ENCODE data around the gene SMURF1. TPM values are rescaled to one million over a fixed set of nuclear protein-coding genes. Genes with fewer than 3 reads are reported as not detected.

Gene SMURF1
- total RNA-seq, 1 experiment from 2014 or later: 30.2 TPM

DNA sequence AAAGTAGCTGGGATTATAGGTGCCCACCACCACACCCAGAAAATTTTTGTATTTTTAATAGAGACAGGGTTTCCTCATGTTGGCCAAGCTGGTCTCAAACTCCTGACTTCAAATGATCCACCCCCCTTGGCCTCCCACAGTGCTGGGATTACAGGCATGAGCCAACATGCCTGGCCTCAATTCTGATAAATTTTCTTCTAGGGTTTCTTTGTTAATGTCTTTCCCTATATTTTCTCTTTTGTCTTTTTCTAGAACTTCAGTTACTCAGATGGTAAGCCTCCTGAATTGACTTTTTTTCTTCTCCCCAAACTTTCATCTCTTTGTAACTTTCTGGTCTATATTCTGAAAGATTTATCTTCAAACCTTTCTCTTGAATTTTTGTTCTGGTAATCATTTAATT is 12.7 kb upstream of the SMURF1 start:
- CTCF ChIA-PET: no interaction called here
- H3K79me2 ChIP-seq (ENCODE audit: low read length): no peaks in the 10 kb centered on the region
- H2AFZ ChIP-seq (ENCODE audit: low read length): no peak overlapping the region
- no peak overlapping the region for H3K4me2 ChIP-seq (ENCODE audit: low read length)
- intact Hi-C loops (cut with micrococcal nuclease): no loop called here
- no peaks in the 10 kb centered on the region for H3K9me2 ChIP-seq (replicated peaks; ENCODE audit: low read length)
- H3K4me1 ChIP-seq (ENCODE audit: insufficient read depth, low read length): peaks cover 5% of the 10 kb centered on the region; the same call in 1 of the 2 replicates
- H3K9ac ChIP-seq (ENCODE audit: low read length): no peak overlapping the region
- ATAC-seq: no peak
- H3K9me3 ChIP-seq (ENCODE audit: low read length): no peaks in the 10 kb centered on the region
- H3F3A ChIP-seq (ENCODE audit: low read length, unreplicated experiment): no peaks in the 10 kb centered on the region
- TF ChIP-seq EZH2 (IDR thresholded peaks at IDR 0.05; ENCODE audit: low read length, unreplicated experiment) (no peak), EZH2phosphoT487 (IDR thresholded peaks at IDR 0.05; ENCODE audit: borderline replicate concordance, low read length) (no peak)
- TF ChIP-seq, protein P1, sequence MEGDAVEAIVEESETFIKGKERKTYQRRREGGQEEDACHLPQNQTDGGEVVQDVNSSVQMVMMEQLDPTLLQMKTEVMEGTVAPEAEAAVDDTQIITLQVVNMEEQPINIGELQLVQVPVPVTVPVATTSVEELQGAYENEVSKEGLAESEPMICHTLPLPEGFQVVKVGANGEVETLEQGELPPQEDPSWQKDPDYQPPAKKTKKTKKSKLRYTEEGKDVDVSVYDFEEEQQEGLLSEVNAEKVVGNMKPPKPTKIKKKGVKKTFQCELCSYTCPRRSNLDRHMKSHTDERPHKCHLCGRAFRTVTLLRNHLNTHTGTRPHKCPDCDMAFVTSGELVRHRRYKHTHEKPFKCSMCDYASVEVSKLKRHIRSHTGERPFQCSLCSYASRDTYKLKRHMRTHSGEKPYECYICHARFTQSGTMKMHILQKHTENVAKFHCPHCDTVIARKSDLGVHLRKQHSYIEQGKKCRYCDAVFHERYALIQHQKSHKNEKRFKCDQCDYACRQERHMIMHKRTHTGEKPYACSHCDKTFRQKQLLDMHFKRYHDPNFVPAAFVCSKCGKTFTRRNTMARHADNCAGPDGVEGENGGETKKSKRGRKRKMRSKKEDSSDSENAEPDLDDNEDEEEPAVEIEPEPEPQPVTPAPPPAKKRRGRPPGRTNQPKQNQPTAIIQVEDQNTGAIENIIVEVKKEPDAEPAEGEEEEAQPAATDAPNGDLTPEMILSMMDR (conservative IDR thresholded peaks at IDR 0.05; ENCODE audit: low read depth, low read length): no peak
- no peak overlapping the region for H3K27ac ChIP-seq (ENCODE audit: low read length)
- no peak overlapping the region for H3K4me3 ChIP-seq (ENCODE audit: low read length)
- no peak for DNase-seq
- no peaks in the 10 kb centered on the region for H3K27me3 ChIP-seq (ENCODE audit: low read length)
- POLR2A ChIA-PET (ENCODE audit: unreplicated experiment): no interaction called here
- H3K36me3 ChIP-seq (ENCODE audit: low read depth, low read length): no peaks in the 10 kb centered on the region
- H4K20me1 ChIP-seq (ENCODE audit: low read length): no peaks in the 10 kb centered on the region
- no TSS peak for BruUV-seq (replicated peaks)

GRCh38 chr7:99155211-99155610 is 11.3 kb upstream of the SMURF1 start:
- Histone ChIP-seq H2AFZ (ENCODE audit: low read length) (no peak overlapping the region), H3K9me2 (replicated peaks; ENCODE audit: low read length) (no peaks in the 10 kb centered on the region)
- CTCF ChIA-PET: no interaction called here

DNA sequence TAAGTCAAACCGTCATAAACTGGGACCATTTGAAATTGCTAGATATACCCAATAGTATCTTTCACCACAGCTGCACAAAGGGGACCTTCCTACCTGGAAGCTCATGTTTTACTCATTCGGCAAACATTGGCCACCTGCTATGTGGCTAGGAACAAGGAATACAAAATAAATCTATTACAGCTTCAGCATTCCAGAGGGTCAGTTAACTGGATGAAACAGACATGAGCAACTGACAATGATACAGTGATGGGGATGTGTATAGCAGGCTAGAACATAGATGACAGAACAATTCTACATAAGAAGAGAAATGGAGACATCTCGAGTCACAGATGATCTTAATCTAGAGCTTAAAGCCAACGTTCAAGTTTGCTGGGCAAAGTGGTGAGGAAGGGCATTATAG is 3.1 kb upstream of the SMURF1 start:
- intact Hi-C loops (cut with micrococcal nuclease): loop anchor here (1.0 kb wide), 1 partner anchor 63 kb away; no protein-coding TSS in a partner anchor
- H3K4me2 ChIP-seq (ENCODE audit: low read length): peak overlapping the region; percentile 44
- CTCF ChIA-PET: no interaction called here

More at GRCh38 chr7:99155211-99155610, 11.3 kb upstream of the SMURF1 start:
- H3K4me3 ChIP-seq (ENCODE audit: low read length): no peak overlapping the region
- BruUV-seq (replicated peaks): no TSS peak
- intact Hi-C loops (cut with micrococcal nuclease): no loop called here
- H3K36me3 ChIP-seq (ENCODE audit: low read depth, low read length): no peaks in the 10 kb centered on the region
- no peaks in the 10 kb centered on the region for H3K79me2 ChIP-seq (ENCODE audit: low read length)
- no peak overlapping the region for H3K27ac ChIP-seq (ENCODE audit: low read length)
- ATAC-seq (no peak), DNase-seq (no peak)
- no peaks in the 10 kb centered on the region for H3K9me3 ChIP-seq (ENCODE audit: low read length)
- H3F3A ChIP-seq (ENCODE audit: low read length, unreplicated experiment): no peaks in the 10 kb centered on the region
- H3K4me1 ChIP-seq (ENCODE audit: insufficient read depth, low read length): peaks cover 3% of the 10 kb centered on the region; the same call in 1 of the 2 replicates
- POLR2A ChIA-PET (ENCODE audit: unreplicated experiment): no interaction called here
- no peak overlapping the region for H3K4me2 ChIP-seq (ENCODE audit: low read length)
- H3K27me3 ChIP-seq (ENCODE audit: low read length): no peaks in the 10 kb centered on the region
- no peak overlapping the region for H3K9ac ChIP-seq (ENCODE audit: low read length)
- TF ChIP-seq, protein P1 (conservative IDR thresholded peaks at IDR 0.05; ENCODE audit: low read depth, low read length): no peak
- no peak for TF ChIP-seq EZH2 (IDR thresholded peaks at IDR 0.05; ENCODE audit: low read length, unreplicated experiment)
- no peaks in the 10 kb centered on the region for H4K20me1 ChIP-seq (ENCODE audit: low read length)

More for the DNA sequence above, 3.1 kb upstream of the SMURF1 start:
- H3K9me3 ChIP-seq (ENCODE audit: low read length): no peaks in the 10 kb centered on the region
- no peaks in the 10 kb centered on the region for H3K9me2 ChIP-seq (replicated peaks; ENCODE audit: low read length)
- ATAC-seq: peak; percentile 52
- H3K4me1 ChIP-seq (ENCODE audit: insufficient read depth, low read length): peaks cover 26% of the 10 kb centered on the region
- H4K20me1 ChIP-seq (ENCODE audit: low read length): peaks cover 4% of the 10 kb centered on the region
- H3K27me3 ChIP-seq (ENCODE audit: low read length): no peaks in the 10 kb centered on the region
- BruUV-seq (replicated peaks): no TSS peak
- no peak overlapping the region for H3K9ac ChIP-seq (ENCODE audit: low read length)
- TF ChIP-seq, protein P1 (conservative IDR thresholded peaks at IDR 0.05; ENCODE audit: low read depth, low read length): no peak
- TF ChIP-seq EZH2phosphoT487 (IDR thresholded peaks at IDR 0.05; ENCODE audit: borderline replicate concordance, low read length) (no peak), EZH2 (IDR thresholded peaks at IDR 0.05; ENCODE audit: low read length, unreplicated experiment) (no peak)
- POLR2A ChIA-PET (ENCODE audit: unreplicated experiment): interaction anchor here (0.7 to 1.1 kb wide), 2 partner anchors 16 to 121 kb away, joined by 3 to 11 read pairs; no protein-coding TSS in a partner anchor
- DNase-seq: peak; percentile 89
- peak overlapping the region; percentile 52 for H3K27ac ChIP-seq (ENCODE audit: low read length)
- H3K36me3 ChIP-seq (ENCODE audit: low read depth, low read length): no peaks in the 10 kb centered on the region
- peak overlapping the region; percentile 52; the same call in 1 of the 2 replicates for H2AFZ ChIP-seq (ENCODE audit: low read length)
- H3K79me2 ChIP-seq (ENCODE audit: low read length): peaks cover 12% of the 10 kb centered on the region
- H3F3A ChIP-seq (ENCODE audit: low read length, unreplicated experiment): no peaks in the 10 kb centered on the region
- H3K4me3 ChIP-seq (ENCODE audit: low read length): peak overlapping the region; percentile 34; the same call in 1 of the 2 replicates

Measured in PC-3 (cell line).